CD4-positive, alpha-beta T cell (primary cell): ENCODE results near the gene SEMA3D. TPM values are rescaled to one million over a fixed set of nuclear protein-coding genes. Genes with fewer than 3 reads are reported as not detected.

ENCODE experiments used
- ATAC-seq: fragments of 200-7000 bp; cut with Tn5 transposase; one replicate; pipeline ENCODE4 v1.10.0; 2022; ENCODE audit warnings: mild to moderate bottlenecking; ENCODE audit not compliant: poor library complexity
- CTCF ChIA-PET: fragments of 350-600 bp; sonication (Branson Sonifier 250); formaldehyde crosslinking; loops from one replicate; lab custom pipeline; 2021; ENCODE audit warnings: antibody characterized with exemption, inconsistent platforms; lab: Charles Lee
- POLR2A ChIA-PET: fragments of 350-600 bp; sonication (Branson Sonifier 250); formaldehyde crosslinking; loops from one replicate; lab custom pipeline; 2021; ENCODE audit warnings: antibody characterized with exemption, inconsistent platforms; lab: Charles Lee
- DNase-seq, 14 experiments: peaks; one replicate each; pipeline ENCODE4 v3.0.0-alpha.2; 2013 to 2020; ENCODE audit warnings: mixed read lengths in 2 of 14
- H3K27ac ChIP-seq, 2 donors: one replicate each; pipeline versions ENCODE4 v1.5.1 to v1.7.0; 2013; ENCODE audit warnings: low read length in 2 of 2, low read depth in 1 of 2, mild to moderate bottlenecking in 1 of 2
- H3K27me3 ChIP-seq, 2 experiments: 1 replicate in 1 of 2; 2 replicates in 1 of 2; pipeline versions ENCODE4 v1.6.1 to v1.7.0; 2013; ENCODE audit warnings: low read length in 2 of 2, control low read depth in 1 of 2, mild to moderate bottlenecking in 1 of 2, moderate library complexity in 1 of 2; ENCODE audit not compliant: insufficient read depth in 2 of 2, control insufficient read depth in 1 of 2
- H3K36me3 ChIP-seq: one replicate; pipeline ENCODE4 v1.6.1; 2013; ENCODE audit warnings: low read length, control low read depth; ENCODE audit not compliant: insufficient read depth
- H3K4me1 ChIP-seq: one replicate; pipeline ENCODE4 v1.6.1; 2013; ENCODE audit warnings: low read length, control low read depth; ENCODE audit not compliant: insufficient read depth
- H3K4me3 ChIP-seq: one replicate; pipeline ENCODE4 v1.5.1; 2013; ENCODE audit warnings: mild to moderate bottlenecking, low read length, moderate library complexity
- H3K9me3 ChIP-seq, 2 experiments: 1 replicate in 1 of 2; 2 replicates in 1 of 2; pipeline versions ENCODE4 v1.6.1 to v1.7.0; 2013; ENCODE audit warnings: low read length in 2 of 2, mild to moderate bottlenecking in 2 of 2, control low read depth in 1 of 2, moderate library complexity in 1 of 2; ENCODE audit not compliant: control insufficient read depth in 1 of 2, insufficient read depth in 1 of 2
- H3K27ac Mint-ChIP-seq: one replicate; pipeline ENCODE4 v1.8.0; 2020; ENCODE audit warnings: mixed read lengths
- H3K27me3 Mint-ChIP-seq: one replicate; pipeline ENCODE4 v1.8.0; 2021; ENCODE audit warnings: mixed read lengths
- H3K36me3 Mint-ChIP-seq: one replicate; pipeline ENCODE4 v1.8.0; 2021; ENCODE audit warnings: low read depth, mixed read lengths
- H3K4me1 Mint-ChIP-seq: one replicate; pipeline ENCODE4 v1.8.0; 2021; ENCODE audit warnings: low read depth, mixed read lengths
- H3K4me3 Mint-ChIP-seq: one replicate; pipeline ENCODE4 v1.8.0; 2020; ENCODE audit warnings: mild to moderate bottlenecking, mixed read lengths
- H3K9me3 Mint-ChIP-seq: one replicate; pipeline ENCODE4 v1.8.0; 2020; ENCODE audit warnings: mixed read lengths
- CTCF ChIP-seq: fragments of 200-600 bp; IDR thresholded peaks from one replicate; pipeline ENCODE4 v1.8.0; 2022; ENCODE audit warnings: antibody characterized with exemption, mild to moderate bottlenecking
- intact Hi-C, 2 experiments: fragments of 100-400 bp; cut with DNase I in 1 of 2; cut with micrococcal nuclease in 1 of 2; formaldehyde crosslinking; loops; one replicate each; pipeline versions ENCODE4 v1.15.1 to v1.9.0; 2023 to 2025; cut with DNase I, micrococcal nuclease
- total RNA-seq, 174 experiments: library from RNA in 2 of 174; stranded (reverse) in 2 of 174; gene quantifications; one replicate each; pipeline ENCODE4 v1.2.3 and lab custom pipeline; 2021 to 2026

Gene SEMA3D
- total RNA-seq, 2 experiments from 2014 or later: not detected

GRCh38 chr7:85031475-85031874 lies 155.4 kb downstream of the SEMA3D start:
- H3K27ac Mint-ChIP-seq: no peak overlapping the region
- no peak for DNase-seq

GRCh38 chr7:85030893-85031292 lies 156.0 kb downstream of the SEMA3D start:
- CTCF ChIA-PET: no interaction called here

More at GRCh38 chr7:85031475-85031874, 155.4 kb downstream of the SEMA3D start:
- Mint-ChIP-seq H3K36me3 (no peaks in the 10 kb centered on the region), H3K4me1 (no peaks in the 10 kb centered on the region), H3K27me3 (peaks cover 9% of the 10 kb centered on the region), H3K4me3 (no peak overlapping the region), H3K9me3 (no peaks in the 10 kb centered on the region)
- intact Hi-C loops: no loop called here
- TF ChIP-seq CTCF: no peak
- no peaks in the 10 kb centered on the region for H3K36me3 ChIP-seq
- H3K4me3 ChIP-seq: no peak overlapping the region
- H3K4me1 ChIP-seq: no peaks in the 10 kb centered on the region
- POLR2A ChIA-PET: no interaction called here
- no peak overlapping the region for H3K27ac ChIP-seq
- no peaks in the 10 kb centered on the region for H3K27me3 ChIP-seq
- no peak for ATAC-seq
- no peaks in the 10 kb centered on the region for H3K9me3 ChIP-seq
- CTCF ChIA-PET: no interaction called here

GRCh38 chr7:85025312-85025756 lies 161.5 kb downstream of the SEMA3D start:
- no peaks in the 10 kb centered on the region for H3K36me3 ChIP-seq
- CTCF ChIA-PET: no interaction called here
- no peaks in the 10 kb centered on the region for H3K4me1 ChIP-seq
- ATAC-seq: no peak
- Mint-ChIP-seq H3K4me1 (no peaks in the 10 kb centered on the region), H3K9me3 (no peaks in the 10 kb centered on the region), H3K4me3 (no peak overlapping the region), H3K27me3 (peaks cover 3% of the 10 kb centered on the region), H3K36me3 (no peaks in the 10 kb centered on the region), H3K27ac (no peak overlapping the region)
- no peak overlapping the region for H3K4me3 ChIP-seq
- TF ChIP-seq CTCF: no peak
- H3K27ac ChIP-seq: no peak overlapping the region
- H3K9me3 ChIP-seq: no peaks in the 10 kb centered on the region
- DNase-seq: no peak
- POLR2A ChIA-PET: no interaction called here
- intact Hi-C loops: no loop called here
- H3K27me3 ChIP-seq: no peaks in the 10 kb centered on the region

More at GRCh38 chr7:85030893-85031292, 156.0 kb downstream of the SEMA3D start:
- intact Hi-C loops: no loop called here
- Histone ChIP-seq H3K27ac (no peak overlapping the region), H3K4me1 (no peaks in the 10 kb centered on the region), H3K36me3 (no peaks in the 10 kb centered on the region), H3K9me3 (no peaks in the 10 kb centered on the region), H3K27me3 (no peaks in the 10 kb centered on the region), H3K4me3 (no peak overlapping the region)
- Mint-ChIP-seq H3K4me3 (no peak overlapping the region), H3K27ac (no peak overlapping the region), H3K27me3 (peaks cover 9% of the 10 kb centered on the region), H3K9me3 (no peaks in the 10 kb centered on the region), H3K36me3 (no peaks in the 10 kb centered on the region), H3K4me1 (no peaks in the 10 kb centered on the region)
- TF ChIP-seq CTCF: peak; percentile 10
- POLR2A ChIA-PET: no interaction called here
- ATAC-seq: no peak
- DNase-seq: no peak
